MV-4-11 (cell line): ENCODE data around the gene RAE1.
"Not testable (repeated sequence)": the region's sequence is repeated elsewhere in the genome, so short reads cannot be mapped to it uniquely, and the experiment has no call there.

Experiments
- DNase-seq: peaks from one replicate; lab custom pipeline; 2025; lab: John Stamatoyannopoulos, UW

Gene RAE1

DNA sequence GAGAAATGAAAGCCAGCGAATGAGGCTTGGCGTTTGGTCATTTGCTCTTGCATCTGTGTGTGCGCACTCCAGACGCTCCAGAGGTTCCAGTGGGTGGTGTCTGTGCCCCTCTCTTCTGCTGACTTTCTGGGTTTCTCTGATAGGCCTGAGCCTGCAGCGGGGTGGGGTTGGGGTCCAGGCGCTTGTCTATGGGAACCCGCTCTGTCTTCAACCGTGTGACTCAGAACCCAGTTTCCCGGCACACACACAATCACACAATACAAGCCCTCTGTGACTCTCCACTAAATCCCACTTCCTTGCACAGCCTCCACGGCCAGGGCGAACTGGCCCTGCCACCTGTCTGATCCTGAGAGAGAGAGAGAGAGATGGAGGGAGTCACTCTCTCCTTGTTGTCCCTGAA is 64.7 kb downstream of the RAE1 start:
- DNase-seq: no peak

- no peak for DNase-seq
Observed at GRCh38 chr20:57416296-57417022, 65.4 kb downstream of the RAE1 start.

- DNase-seq: peak; percentile 70
Observed at GRCh38 chr20:57417051-57417689, 66.1 kb downstream of the RAE1 start.

DNA sequence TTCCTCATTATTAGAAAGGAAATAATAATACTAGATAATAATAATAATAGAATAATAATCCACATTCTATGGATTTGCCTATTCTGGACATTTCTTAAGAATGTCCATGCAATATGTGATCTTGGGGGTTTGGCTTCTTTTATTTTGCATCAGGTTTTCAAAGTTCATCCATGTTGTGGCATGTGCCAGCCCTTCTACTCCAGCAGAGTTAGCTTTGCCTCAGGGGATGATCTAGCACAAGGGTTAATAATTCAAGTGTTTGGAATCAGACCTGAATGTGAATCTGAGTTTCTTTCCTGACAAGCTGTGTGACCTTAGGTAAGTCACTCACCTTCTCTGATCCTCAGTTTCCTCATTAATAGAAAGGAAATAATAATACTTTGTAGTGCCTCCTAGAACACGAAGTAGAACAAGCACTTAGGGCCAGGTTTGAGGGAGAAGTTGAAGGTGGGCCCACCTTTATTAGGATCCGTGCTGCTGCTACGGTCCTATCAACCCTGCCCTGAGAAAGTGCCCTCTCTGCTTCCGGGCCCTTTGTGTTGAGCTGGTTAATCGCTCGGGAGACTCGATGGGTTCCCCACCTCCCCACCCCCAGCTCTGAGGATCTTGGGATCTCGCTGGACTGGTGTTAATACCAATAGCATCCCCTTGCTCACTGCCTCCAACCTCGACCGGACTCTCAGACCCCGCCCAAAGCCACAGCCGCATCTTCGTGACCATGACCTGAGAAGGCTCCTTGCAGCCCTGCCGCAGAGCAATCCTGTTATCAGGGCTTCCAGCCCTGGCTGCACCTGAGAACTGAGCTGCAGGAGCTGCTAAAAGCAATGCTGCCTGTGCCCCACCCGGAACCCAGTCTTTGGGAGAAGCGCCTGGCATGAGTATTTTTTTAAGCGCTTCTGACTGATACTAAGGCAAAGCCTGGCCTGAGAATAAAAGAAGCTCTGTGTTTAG is 67.0 kb downstream of the RAE1 start:
- no peak for DNase-seq

- DNase-seq: not testable (repeated sequence)
Observed at GRCh38 chr20:57419479-57419878, 68.4 kb downstream of the RAE1 start.

DNA sequence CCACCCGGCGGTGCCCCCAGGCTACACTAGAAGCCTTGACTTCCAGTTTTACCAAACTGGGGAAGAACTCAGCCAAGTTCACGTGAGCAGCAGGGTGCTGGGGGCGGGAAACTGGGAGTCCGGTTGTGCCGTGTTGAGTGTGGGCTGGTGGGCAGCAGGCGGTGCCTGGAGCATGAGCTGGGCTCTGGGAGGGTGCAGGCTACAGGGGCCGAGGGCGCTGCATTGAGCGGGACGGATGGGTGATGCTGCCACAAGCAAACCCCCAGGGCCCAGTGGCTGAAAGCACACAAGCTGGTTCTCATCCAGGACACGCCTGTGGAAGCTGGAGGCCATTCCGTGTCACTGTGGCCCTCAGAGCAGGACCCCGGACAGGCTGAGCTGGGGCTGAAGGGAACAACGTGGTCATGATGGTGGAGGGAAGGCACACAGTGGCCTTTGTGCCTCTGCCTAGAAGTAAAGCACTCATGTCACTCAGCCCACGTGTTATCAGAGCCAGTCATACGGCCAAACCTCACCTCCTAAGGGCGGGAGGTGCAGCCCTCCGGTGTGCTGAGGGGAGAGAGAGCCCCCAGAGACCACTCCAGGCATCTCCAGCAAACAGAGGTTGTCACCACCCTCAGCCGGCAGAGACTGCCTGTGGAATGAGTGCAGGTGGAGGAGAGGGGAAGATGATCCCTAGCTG is 69.7 kb downstream of the RAE1 start:
- DNase-seq: no peak

DNA sequence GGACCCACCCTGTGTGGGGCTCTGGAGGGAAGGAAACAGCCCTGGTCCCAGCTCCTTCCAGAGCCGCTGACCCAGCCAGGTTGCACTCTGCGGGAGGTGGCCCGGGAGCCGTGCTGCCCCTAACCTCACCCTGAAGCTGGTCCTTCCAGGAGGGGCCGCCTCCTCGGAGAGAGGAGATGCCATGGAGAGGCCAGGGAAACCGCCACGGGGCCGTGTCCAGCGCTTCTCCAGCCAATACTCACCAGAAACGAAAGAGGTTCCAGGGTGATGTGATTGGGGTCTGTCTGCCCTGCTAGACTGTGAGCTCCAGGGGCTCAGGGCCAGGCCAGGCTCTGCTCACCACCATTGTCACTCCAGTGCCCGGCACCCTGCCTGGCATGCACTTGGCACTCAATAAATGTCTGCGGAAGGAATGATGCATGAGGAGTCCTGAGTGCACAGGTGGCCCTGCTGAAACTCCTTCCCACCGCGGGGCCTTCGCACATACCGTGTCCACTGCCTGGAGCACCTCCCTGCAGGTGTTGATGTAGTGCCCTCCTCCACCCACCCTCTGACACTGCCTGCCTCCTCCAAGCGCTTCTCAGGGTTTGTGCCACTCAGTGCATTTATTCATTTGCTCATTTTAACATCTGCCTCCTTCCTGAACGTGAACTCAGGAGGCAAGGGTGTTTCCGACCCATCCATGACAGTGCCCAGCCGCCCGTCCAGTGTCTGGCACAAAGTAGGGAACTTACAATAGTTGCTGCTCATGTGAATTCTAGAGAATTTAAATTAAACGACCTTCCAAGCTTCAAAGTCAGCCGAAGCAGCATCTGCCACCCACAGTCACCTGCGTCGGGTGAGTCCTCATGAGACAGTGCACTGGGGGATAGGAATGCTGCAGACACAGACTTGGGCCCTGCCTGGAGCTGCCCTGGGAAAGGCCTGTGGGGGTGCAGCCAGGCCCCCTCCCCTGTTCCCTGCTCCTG is 70.5 kb downstream of the RAE1 start:
- DNase-seq: no peak

GRCh38 chr20:57422254-57422653 is 71.2 kb downstream of the RAE1 start:
- no peak for DNase-seq

GRCh38 chr20:57425150-57426013 is 74.3 kb downstream of the RAE1 start:
- DNase-seq: peak; percentile 88

DNA sequence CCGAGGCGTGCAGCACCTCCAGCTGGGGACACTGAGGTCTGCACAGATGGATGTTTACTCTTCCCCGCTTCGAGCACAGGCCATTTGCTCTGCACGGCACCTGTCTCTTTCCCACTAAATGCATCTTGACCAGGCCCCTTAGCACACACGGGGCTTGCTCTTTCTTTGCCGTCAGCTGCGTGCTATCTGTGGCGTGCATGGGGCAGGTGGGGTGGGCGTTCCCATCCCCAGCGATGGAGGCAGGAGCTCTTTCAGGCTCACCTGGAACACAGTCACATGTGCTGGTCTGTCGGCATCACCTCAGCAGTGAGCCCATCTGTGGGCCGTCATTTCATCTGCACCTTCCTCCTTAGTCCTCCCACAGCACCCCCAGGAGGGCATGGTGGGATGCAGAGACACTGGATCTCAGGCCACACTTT is 75.2 kb downstream of the RAE1 start:
- DNase-seq: no peak

GRCh38 chr20:57426831-57427230 is 75.8 kb downstream of the RAE1 start:
- DNase-seq: no peak

DNA sequence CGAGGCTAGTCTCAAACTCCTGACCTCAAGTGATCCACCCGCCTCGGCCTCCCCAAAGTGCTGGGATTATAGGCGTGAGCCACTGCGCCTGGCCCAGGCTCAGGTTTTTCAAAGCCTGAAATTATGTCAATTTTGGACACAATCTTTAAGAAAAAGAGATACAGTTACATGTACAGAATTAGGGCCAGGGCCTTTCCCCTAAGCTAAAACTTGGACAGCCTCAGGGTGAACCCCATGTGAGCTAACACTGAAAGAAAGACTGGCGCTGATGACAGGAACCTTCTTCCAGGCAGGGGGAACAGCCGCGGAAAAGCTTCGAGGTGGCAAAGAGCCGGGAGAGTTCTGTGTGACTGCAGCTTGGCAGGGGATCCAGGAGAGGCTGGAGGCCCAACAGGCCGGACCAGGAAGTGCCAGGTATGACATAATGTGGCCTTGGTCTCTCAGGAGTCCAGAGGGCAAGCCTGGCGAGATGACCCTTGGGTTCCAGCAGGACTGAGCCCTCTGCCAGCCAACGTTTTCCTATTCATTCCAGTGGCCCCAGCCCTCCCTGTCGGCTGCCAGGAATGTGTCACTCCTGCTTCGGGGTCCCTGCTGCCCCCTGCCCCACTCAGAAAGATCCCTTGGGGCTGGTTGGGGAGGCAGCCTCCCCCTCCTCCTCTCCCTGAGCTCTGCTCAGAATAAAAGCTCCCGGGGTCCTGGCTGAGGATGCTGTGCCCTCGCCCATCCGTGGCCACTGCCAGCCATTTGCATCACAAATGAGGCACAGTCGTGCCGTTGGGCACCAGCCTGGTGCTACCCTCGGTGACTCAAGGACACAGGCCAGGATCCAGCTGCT is 77.5 kb downstream of the RAE1 start:
- DNase-seq: no peak
